GM18499 (cell line): ENCODE measurements around the gene DUSP14.

Source experiments
- ATAC-seq: cut with Tn5 transposase; IDR thresholded peaks from one replicate; pipeline ENCODE4 v1.9.1; 2021; ENCODE audit warnings: moderate number of reproducible peaks; ENCODE audit not compliant: insufficient read depth, unreplicated experiment

DUSP14 gene

GRCh38 chr17:37481001-37481665 lies 8.6 kb upstream of the DUSP14 start:
- ATAC-seq, result no peak

GRCh38 chr17:37483311-37484039 lies 6.2 kb upstream of the DUSP14 start:
- no peak for ATAC-seq

GRCh38 chr17:37485938-37486570 lies 3.6 kb upstream of the DUSP14 start:
- no peak for ATAC-seq

- no peak for ATAC-seq
These were observed 1.6 kb upstream of the DUSP14 start for GRCh38 chr17:37488009-37488604.

GRCh38 chr17:37488607-37489196 lies 989 bp upstream of the DUSP14 start:
- ATAC-seq, result no peak

- ATAC-seq, result no peak
These were observed 414 bp downstream of the DUSP14 start for GRCh38 chr17:37490022-37490587.

GRCh38 chr17:37490638-37491614 lies 1.2 kb downstream of the DUSP14 start:
- ATAC-seq, result no peak

GRCh38 chr17:37492167-37492566 lies 2.5 kb downstream of the DUSP14 start:
- no peak for ATAC-seq

- no peak for ATAC-seq
These were observed 3.7 kb downstream of the DUSP14 start for GRCh38 chr17:37493249-37494027.

GRCh38 chr17:37494401-37494831 lies 4.7 kb downstream of the DUSP14 start:
- ATAC-seq, result no peak

- no peak for ATAC-seq
These were observed 5.3 kb downstream of the DUSP14 start for GRCh38 chr17:37494971-37495370.

- no peak for ATAC-seq
These were observed 10.7 kb downstream of the DUSP14 start for GRCh38 chr17:37500378-37500777.

- no peak for ATAC-seq
These were observed 12.6 kb downstream of the DUSP14 start for GRCh38 chr17:37502009-37502936.

- no peak for ATAC-seq
These were observed 13.5 kb downstream of the DUSP14 start for GRCh38 chr17:37503148-37503547.

- no peak for ATAC-seq
These were observed 15.6 kb downstream of the DUSP14 start for GRCh38 chr17:37505333-37505732.

- ATAC-seq, result no peak
These were observed 17.0 kb downstream of the DUSP14 start for GRCh38 chr17:37506678-37507077.

- no peak for ATAC-seq
These were observed 17.4 kb downstream of the DUSP14 start for GRCh38 chr17:37507111-37507510.
